Measurements from ENCODE around the gene ASTL.

ASTL gene

DNA sequence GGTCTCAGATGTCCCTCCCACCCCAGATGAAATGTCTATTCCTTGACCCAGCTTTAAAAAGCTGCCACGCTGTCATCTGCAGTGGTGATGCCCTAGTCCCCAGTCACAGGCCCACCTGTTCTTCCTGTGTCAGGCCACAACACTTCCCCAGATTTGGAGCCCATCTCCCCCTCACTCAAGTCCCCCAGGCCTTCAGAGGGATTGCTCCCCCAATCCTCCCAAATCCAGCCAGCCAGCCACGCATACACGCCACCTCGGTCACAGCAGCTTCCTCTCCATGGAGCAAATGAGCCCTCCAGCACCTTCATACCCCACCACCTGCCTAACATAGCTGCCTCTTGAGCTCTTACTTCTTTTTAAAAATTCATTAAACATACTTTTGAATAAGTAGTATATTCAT, 7.8 kb downstream of the ASTL start:
- DNase-seq (ENCODE audit: low spot score): no peak

DNA sequence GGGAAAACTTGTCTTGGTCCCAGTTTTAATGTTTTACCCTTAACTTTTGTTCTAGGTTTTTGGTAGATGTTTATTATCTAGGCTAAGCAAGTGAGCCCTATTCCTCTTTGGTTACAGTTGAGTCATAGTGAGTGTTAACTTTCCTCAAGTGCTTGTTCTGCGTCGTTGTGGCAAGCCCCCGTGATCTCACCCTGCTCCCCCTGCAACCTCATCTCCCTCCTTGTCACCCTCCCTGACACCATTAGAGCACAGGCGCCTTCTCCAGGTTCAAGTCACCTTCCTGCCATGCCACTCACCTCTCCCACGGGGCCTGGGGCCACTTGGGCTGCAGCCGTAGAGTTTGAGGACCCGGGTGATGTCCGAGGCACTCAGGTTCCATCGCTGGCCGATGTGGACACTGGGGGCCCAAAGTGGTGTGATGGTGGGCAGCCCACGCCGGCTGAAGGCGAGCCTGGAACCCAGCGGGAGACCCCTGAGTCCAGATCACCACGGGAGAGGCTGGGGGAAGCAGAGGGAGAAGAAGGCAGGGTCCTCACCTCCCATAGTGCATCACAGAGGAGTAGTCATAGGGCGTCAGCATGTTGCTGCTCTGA, 8.7 kb downstream of the ASTL start:
- no peak for DNase-seq (ENCODE audit: low spot score)

DNA sequence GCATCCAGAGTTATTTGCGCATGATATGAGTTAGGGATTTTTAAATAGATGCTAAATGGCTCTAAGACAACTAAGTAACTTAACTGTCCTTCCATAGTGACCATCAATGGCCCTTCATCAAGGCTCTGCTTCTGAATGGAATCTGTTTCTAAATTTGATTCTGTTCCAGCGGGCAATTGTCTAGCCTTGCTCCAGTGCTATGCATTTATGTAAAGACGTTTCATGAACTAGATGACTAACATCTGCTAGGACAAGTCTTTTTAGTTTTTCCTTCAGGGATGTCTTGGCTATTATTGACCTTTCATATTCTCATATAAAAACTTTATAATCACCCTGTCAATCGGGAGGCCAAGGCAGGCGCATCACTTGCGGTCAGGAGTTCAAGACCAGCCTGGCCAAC, 9.8 kb downstream of the ASTL start:
- no peak for DNase-seq (ENCODE audit: low spot score)

DNA sequence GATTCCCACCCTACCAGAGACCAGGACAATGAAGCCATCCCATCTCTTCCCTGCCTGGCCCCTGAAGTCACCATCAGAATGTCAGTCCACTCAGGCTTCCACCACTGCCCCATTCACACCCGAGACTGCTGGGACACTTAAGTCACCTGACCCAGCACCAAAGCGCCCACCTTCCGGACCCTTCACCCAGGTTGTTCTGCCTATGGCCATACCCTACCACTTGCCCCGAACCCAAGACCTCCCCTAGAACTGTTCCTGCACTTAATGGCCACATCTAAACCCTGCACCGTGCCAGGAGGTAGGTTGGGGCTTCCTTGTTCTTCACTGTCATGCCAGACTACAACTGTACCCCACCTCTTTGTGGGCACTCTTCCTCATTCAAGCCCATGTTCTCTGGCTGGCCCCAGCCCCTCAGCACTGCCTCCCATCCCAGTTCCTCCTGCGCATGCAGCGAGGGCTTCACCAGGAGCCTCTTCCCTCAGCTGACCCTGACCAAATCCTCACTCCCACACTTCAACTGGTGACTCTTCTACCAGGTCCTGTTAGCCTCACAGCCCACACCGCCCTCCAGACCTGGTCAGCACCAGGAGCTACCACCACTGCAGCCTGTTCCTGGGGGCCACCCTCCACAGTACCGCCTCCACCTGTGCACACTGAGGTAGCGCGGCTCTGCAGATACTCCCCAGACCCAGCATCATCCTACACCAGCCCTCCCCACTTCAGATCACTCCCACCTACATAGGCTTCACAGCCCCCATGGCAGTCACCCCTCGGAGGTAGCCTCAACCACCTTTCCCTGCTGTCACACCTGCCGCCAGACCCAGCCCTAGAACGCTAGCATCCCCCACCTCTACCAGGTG, 13.7 kb downstream of the ASTL start:
- DNase-seq (ENCODE audit: low spot score): no peak

DNA sequence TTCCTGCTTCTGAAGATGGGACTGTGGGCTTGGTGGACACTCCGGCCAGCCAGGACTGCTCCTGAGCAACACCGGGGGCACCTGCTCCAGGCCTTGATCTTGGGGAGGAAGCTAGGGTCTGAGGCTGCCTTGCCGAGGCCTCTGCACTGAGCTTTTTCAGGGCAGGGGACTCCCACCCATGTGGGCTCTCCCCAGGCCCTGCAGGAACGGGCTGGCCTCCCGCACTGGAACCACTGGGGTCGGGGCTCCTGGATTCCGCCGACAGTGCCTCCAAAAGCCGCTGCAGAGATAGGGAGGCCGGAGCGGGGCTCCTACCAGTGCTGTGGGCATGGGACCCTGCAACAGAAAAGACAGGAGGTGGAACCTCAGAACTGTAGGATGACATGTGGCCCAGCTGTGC, 14.4 kb downstream of the ASTL start:
- DNase-seq (ENCODE audit: low spot score): no peak

DNA sequence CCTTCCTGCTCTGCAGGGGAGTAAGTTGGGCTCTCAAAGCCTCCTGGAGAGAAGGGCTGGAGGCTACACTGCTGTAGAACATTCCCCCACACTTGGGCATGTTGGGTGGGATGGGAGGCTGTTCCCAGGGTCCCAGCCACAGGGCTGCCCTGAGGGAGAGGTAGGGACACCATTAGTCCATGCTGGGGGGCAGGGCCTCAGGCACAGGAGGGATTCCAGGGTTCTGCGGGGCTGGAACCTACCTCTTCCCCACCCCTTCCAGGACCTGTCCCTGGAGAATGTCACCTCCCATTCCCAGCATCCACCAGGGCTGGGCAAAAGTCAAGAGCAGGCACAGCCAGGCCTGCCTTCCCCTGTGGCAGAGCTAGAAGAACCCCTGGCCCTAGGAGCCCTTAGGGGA, 15.0 kb downstream of the ASTL start:
- DNase-seq (ENCODE audit: low spot score): no peak

DNA sequence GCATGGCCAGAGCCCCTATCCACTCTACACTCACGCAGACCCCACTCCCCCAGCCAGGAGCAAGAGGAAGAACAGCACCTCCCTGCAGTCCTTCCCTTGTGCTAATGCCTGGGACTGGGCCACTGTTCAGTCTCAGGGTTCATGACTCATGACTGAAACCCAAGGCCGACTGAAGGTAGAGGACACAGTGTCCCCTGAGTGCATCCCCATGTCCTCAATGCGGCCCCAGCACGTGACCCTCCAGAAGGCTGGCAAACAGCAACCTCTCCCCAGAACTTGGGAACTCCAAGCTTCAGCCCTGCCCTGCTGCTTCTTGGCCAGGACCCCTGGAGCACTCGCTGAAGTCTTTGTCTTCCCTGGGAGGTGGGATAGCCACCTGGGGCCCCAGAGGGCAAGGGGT, 15.9 kb downstream of the ASTL start:
- no peak for DNase-seq (ENCODE audit: low spot score)

DNA sequence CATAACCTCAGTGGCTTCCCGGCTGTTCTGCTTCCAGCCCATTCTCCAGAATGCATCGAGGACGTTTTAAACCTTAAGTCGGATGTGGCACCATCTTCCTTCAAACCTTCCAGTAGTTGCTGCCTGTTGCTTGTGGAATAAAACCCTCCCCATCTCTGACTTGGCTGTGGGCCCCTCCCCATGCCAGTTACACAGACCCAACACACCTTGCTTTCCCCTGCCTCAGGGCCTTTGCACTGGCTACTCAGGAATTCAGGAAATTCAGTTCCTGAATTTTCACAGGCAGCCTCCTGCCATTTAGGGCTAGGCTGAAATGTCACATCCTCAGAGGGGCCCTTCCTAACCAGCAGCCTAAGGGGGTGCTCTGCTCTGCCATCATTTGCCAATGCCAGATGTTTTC, 16.9 kb downstream of the ASTL start:
- DNase-seq (ENCODE audit: low spot score): no peak

DNA sequence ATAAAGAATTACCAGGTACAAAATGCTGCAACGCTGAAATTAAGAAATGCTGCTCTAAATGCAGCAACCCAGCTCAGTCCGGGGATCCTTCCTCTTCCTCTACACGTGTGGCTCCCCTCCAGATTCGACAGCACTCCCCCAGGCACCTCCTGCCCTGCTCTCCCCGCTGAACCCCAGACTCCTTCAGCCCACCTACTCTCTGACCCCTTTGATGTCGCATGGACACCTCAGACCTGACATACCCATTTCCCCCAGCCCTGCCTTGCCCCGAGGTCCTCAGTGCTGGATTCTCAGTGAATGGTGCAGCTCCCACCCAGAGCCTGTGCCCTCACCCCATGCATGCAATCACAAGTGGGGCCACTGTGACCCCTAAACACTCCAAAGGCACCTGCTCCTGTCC, 17.3 kb downstream of the ASTL start:
- no peak for DNase-seq (ENCODE audit: low spot score)

DNA sequence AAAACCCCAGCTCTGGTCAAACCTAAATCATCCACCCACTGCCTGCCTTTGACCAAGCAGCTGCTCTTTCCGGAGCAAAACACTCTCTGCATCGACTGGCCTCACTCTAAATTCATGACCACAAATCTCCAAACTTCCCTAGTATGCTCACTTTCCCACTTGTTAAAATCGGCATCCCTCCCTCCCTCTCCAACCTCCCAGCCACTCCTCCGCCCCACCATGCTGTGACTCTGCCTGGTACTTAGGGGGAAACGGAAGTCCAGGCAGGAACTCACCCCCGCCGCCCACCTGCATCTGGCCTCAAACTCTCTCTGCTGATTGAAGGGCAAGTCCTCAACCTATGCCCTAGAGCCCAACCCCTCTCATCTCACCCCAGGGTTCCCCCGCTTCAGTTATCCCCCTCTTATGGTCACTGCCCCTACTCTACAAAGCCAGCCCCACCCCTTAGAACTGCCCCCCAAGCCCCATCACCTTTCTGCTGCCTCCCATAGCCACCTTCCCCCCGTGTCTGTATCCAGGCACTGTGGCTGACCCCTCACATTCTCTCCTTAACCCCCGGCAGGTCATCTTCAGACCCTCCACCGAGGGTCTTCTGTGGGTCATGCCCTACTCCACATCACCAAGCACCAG, 18.1 kb downstream of the ASTL start:
- DNase-seq (ENCODE audit: low spot score): no peak

DNA sequence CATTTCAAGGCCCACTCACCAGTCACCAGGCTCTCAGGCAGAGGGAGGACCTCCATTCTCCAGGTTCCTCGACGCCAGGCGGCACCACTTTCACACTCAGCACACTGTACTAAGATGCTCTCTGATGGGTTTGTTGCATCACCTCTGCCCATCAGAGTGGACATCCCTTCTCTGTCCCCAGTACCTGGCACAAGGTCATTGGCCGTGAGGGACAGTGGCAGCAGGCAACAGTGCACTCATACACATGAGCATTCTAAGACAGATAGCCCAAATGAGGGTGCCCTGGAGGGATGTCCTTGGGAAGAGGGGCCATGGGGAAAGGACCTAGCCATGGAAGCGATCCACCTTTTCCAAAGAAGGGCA, 18.9 kb downstream of the ASTL start:
- DNase-seq (ENCODE audit: low spot score): no peak

DNA sequence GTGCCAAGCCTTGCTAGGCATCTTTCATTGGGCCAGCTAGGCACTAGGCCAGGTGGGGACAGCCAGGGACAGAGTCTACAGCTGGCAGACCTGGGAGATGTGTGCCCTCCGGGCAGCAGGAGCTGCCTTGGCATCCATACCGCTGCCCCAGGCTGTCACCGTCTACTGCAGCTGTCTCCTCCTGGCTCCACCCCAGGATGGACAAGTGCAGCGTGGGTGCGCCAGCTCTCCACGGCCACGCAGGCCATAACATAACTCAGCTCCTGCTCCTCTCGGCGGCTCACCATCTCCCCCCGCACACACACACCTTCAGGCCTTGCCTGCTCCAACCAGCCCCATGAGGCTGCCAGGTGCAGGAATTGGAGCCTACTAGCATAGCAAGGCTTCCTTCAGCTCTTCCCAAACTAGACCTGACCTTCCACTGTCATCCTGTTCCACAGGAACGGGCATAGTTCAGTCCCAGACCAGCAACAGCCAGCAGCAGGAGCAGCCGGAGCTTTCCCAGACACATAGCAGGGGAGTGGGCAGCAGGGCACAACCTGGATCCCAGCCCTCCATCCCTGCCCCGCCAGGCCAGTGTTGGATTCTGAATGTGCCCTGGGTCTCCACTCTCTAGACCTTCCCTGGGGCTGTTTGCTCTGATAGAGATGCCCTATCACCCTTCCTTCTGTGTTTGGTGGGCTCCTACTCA, 19.5 kb downstream of the ASTL start:
- DNase-seq (ENCODE audit: low spot score): no peak

DNA sequence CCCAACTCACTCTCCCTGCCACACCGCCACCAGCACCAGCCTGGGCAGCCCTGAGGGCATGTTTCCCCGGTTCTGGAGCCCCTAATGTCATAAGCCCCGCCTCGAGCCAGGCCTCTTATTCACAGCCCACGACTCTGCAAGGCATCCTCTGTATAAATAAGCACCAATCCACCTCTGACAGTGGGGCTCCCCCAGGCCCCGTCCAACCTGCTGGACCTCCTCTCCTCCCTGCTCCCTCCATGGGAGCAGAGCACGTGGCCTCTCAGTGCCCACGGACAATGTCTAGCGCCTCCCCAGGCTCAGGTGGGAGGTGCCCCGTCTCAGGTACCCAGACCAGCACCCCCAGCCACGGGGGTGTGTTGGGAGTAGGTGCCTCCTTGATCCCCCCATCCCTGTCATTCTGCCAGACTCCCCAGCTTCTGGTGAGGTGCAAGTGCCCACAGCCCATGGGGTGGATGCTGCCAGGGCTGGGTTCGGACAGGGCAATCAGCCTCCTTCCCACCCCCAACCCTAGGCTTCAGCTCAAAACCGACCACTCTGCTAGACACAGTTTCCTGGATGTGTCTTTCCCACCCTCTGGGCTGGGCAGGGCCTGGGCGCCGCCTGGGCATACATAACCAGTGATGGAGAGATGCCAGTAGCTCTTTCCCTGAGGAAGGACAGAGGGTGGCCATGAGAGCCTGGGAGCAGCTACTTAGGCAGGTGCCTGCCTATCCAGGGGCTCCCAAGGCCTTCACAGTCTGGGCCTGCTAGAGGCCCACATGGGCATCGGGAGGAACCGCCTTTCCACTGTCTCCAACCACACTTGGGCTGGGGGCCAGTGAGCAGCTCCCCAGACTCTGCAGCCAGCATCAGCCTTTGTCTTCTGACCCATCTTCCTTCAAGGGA, 20.4 kb downstream of the ASTL start:
- DNase-seq (ENCODE audit: low spot score): peak; percentile 17

DNA sequence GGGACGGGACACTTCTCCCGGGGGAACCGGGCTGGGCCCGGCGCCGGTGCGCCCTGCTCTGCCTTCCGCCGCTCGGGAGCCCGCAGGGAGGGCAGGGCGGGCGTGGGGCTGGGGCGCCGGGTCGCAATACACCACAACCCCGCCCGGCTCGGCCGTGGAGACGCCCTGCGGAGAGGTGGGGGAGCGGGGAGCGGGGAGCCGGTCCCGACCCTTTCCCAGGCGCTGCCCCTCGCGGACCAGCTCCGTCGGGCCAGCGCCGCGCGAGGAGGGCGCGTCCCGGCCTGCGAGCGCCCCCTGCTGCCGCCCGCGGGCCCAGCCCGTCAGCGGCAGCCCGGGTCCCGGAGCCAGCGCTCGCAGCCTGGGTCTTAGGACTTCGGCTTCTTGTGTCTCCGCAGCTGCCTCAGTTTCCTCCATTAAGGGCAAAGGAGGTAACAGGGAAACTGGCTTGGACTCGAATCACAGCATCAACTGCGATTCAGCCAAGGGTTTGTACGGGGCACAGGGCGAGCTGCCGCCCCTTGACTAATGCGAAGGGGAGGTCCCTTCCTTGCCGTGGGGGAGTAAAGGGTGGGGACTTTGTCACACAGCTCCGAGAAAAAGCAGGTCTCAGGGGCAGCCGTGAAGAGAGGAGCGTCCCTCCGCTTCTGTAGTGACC, 21.3 kb downstream of the ASTL start:
- DNase-seq (ENCODE audit: low spot score): peak; percentile 54

DNA sequence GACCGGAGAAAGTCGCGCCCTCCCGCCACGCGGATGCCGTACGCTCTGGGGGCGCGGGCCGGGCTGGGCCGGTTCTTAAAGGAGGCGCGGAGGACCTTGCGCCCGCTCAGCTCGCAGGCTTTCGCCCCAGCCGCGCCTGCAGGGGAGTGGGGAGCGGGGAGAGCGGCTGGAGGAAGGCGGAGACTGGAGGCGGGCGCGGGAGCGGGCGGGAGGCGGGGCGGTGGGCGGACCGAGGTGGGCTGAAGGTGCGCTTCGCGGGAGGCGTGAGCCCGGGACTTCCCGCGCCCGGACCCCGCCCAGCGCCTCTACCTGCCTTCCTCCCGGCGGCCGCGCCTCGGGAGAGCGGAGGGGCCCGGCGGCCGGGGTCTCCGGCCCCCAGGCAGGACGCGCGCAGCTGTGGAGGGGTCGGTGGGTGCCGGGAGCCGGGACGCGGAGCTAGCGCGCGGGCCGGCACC, 21.9 kb downstream of the ASTL start, which contains the start of gene ADRA2B:
Gene ADRA2B (minus strand): TSS at position 148 of the 455 bp plus-strand sequence. CDS start 422 bp downstream, outside the sequence.
- peak; percentile 63 for DNase-seq (ENCODE audit: low spot score)

DNA sequence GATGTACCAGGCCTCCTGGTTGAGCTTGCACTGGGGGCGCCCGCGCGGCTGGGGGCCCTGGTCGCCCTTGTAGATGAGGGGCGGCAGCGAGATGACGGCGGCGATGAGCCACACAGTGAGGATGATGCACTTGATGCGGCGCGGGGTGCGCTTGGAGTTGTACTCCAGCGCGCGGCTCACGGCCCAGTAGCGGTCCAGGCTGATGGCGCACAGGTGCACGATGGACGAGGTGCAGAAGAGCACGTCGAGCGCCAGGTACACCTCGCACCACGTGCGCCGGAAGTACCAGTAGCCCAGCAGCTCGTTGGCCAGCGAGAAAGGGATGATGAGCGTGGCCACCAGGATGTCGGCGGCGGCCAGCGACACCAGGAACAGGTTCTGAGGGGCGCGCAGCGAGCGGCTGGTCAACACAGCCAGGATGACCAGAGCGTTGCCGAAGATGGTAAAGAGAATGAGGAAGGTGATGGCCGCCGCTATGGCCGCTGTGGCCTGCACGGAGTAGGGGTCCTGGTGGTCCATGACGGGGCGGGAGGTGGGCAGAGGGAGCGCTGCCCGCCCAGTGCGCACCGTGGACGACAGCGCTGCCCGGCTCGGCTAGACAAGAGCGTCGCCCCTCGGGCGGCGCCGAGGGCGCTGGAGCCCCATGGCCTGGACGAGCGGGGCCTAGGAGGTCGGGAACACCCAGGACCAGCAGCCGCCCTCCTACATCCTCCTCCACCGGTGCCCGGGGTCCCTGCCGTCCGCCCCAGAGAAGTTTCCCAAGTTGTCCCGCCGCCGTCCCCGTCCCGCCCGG, 22.5 kb downstream of the ASTL start:
- DNase-seq (ENCODE audit: low spot score): no peak

DNA sequence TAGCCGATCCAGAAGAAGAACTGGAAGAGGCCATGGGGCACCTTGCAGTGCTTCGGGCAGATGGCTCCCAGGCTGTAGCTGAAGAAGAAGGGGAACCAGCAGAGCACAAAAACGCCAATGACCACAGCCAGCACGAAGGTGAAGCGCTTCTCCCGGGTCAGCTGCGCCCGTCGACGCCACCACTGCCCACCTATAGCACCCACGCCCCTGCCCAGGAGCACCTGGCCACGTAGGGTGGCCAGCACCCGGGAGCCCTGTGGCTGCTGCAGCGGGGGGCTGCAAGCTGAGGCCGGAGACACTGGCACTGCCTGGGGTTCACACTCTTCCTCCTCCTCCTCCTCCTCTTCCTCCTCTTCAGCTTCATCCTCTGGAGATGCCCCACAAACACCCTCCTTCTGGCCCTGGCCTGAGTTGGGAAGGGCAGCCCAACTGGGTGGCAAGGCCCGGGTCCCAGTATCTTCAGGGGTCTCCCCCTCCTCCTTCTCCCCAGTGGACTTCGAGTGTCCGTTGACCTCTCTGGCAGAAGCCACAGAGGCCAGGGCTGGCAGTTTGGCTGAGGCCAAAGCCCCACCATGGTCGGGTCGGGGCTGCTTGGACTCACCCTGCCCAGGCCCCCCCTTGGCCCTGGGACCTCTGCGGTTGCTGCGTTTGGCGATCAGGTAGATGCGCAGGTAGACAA, 23.3 kb downstream of the ASTL start:
- no peak for DNase-seq (ENCODE audit: low spot score)

DNA sequence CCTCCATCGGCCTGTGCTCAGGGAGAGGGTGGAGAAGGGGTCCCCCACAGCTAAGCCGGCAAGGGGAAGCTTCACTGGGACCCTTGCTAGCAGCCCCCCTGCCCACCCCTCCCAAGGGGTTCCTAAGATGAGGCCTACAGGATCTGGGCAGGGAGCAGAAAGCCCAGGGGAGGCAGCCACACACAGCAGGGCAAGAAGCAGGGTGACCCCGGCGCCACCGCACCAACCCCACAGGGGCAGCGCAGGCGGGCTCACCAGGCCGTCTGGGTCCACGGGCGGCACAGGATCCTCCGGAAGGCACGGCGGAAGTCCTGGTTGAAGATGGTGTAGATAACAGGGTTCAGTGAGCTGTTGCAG, 23.8 kb downstream of the ASTL start:
- no peak for DNase-seq (ENCODE audit: low spot score)

DNA sequence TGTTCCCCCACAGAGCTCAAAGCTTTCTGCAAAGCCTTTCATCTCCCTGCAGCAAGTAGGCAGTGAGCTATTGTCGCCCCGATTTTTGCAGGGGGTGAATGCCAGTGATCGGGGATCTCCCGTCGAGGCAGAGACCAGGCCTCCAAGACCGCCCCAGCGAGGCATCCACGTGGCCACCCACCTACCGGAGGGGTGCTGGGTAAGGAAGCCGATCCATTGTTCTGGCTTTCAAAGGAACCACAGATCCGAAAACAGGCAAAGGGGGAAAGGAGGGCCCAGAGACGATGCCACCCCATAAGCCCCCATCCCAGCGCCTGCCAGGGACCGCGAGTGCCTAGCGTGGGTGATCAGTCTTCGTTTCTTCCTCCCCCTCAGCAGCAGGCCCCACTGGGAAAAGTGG, 24.4 kb downstream of the ASTL start:
- DNase-seq (ENCODE audit: low spot score): no peak

DNA sequence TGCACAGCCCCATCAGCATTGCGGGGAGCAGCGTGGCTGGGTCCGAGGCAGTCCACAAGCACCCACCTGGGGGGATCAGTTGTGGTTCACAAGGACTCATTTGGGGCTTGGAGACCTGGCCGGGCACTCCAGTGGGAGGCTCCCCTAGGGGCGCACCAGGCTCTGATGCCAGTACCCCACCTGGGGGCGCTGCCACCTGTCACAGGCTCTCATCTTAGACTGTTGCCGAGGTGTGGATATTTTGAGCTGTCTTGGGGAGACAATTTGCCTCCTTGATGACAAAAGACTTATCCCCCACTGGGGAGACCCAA, 25.0 kb downstream of the ASTL start:
- DNase-seq (ENCODE audit: low spot score): no peak
